Neuron (in vitro differentiated cells): ENCODE data around the gene MRPL11.

Source experiments
- H2AFZ ChIP-seq: one replicate; pipeline ENCODE4 v1.6.1; 2013; ENCODE audit warnings: low read depth, mild to moderate bottlenecking, inconsistent platforms, low read length, moderate library complexity
- H3K27me3 ChIP-seq: one replicate; pipeline ENCODE4 v1.6.1; 2013; ENCODE audit warnings: low read length; ENCODE audit not compliant: insufficient read depth
- H3K36me3 ChIP-seq: one replicate; pipeline ENCODE4 v1.6.1; 2013; ENCODE audit warnings: low read length; ENCODE audit not compliant: insufficient read depth
- H3K4me1 ChIP-seq: one replicate; pipeline ENCODE4 v1.6.1; 2013; ENCODE audit warnings: low read length; ENCODE audit not compliant: insufficient read depth
- H3K4me3 ChIP-seq: 2 replicates; pipeline ENCODE4 v1.5.1; 2013; ENCODE audit warnings: mild to moderate bottlenecking, low read length, moderate library complexity
- H3K9me3 ChIP-seq: one replicate; pipeline ENCODE4 v1.6.1; 2013; ENCODE audit warnings: low read length

MRPL11 gene

GRCh38 chr11:66388780-66389386, 49.8 kb downstream of the MRPL11 start:
- H3K36me3 ChIP-seq = no peaks in the 10 kb centered on the region
- no peak overlapping the region for H2AFZ ChIP-seq
- H3K4me1 ChIP-seq = no peaks in the 10 kb centered on the region
- H3K9me3 ChIP-seq = no peaks in the 10 kb centered on the region
- H3K4me3 ChIP-seq = no peak overlapping the region
- H3K27me3 ChIP-seq = peaks cover 4% of the 10 kb centered on the region

- Histone ChIP-seq H3K4me3 (peak overlapping the region; percentile 36), H3K36me3 (no peaks in the 10 kb centered on the region), H2AFZ (no peak overlapping the region), H3K27me3 (peaks cover 4% of the 10 kb centered on the region), H3K9me3 (no peaks in the 10 kb centered on the region), H3K4me1 (no peaks in the 10 kb centered on the region)
These were observed 52.2 kb downstream of the MRPL11 start for GRCh38 chr11:66386171-66387069.
